Endodermal cell (in vitro differentiated cells): ENCODE results near the gene BICDL2. TPM values are rescaled to one million over a fixed set of nuclear protein-coding genes. Genes with fewer than 3 reads are reported as not detected.

Experiments used
- DNase-seq: peaks from one replicate; pipeline ENCODE4 v3.0.0-alpha.2; 2017
- H3K27ac ChIP-seq: 2 replicates; pipeline ENCODE4 v1.5.1; 2013; ENCODE audit warnings: mild to moderate bottlenecking, low read depth, low read length, moderate library complexity
- H3K27me3 ChIP-seq: 2 replicates; pipeline ENCODE4 v1.6.1; 2013; ENCODE audit warnings: mild to moderate bottlenecking, low read length, moderate library complexity; ENCODE audit not compliant: insufficient read depth, control insufficient read depth, poor library complexity, severe bottlenecking
- H3K36me3 ChIP-seq: 2 replicates; pipeline ENCODE4 v1.7.0; 2013; ENCODE audit warnings: mild to moderate bottlenecking, low read length, moderate library complexity; ENCODE audit not compliant: control insufficient read depth, insufficient read depth
- H3K4me1 ChIP-seq: one replicate; pipeline ENCODE4 v1.7.0; 2013; ENCODE audit warnings: low read length; ENCODE audit not compliant: control insufficient read depth, insufficient read depth
- H3K4me3 ChIP-seq: 2 replicates; pipeline ENCODE4 v1.5.1; 2013; ENCODE audit warnings: mild to moderate bottlenecking, low read length, moderate library complexity
- H3K9ac ChIP-seq: 2 replicates; pipeline ENCODE4 v1.6.1; 2013; ENCODE audit warnings: mild to moderate bottlenecking, low read length, moderate library complexity; ENCODE audit not compliant: poor library complexity, severe bottlenecking; ENCODE audit errors: extremely low read depth
- H3K9me3 ChIP-seq: 2 replicates; pipeline ENCODE4 v1.6.1; 2013; ENCODE audit warnings: mild to moderate bottlenecking, low read length, moderate library complexity; ENCODE audit not compliant: control insufficient read depth
- H3K27ac Mint-ChIP-seq: 2 replicates; pipeline ENCODE4 v1.8.0; 2020; ENCODE audit warnings: mixed read lengths
- H3K27me3 Mint-ChIP-seq: 2 replicates; pipeline ENCODE4 v1.8.0; 2021; ENCODE audit warnings: mild to moderate bottlenecking, mixed read lengths; ENCODE audit not compliant: insufficient read depth
- H3K36me3 Mint-ChIP-seq: 2 replicates; pipeline ENCODE4 v1.8.0; 2020; ENCODE audit warnings: low read depth, mixed read lengths
- H3K4me1 Mint-ChIP-seq: 2 replicates; pipeline ENCODE4 v1.8.0; 2020; ENCODE audit warnings: mixed read lengths
- H3K4me3 Mint-ChIP-seq: 2 replicates; pipeline ENCODE4 v1.8.0; 2020; ENCODE audit warnings: mild to moderate bottlenecking, moderate library complexity, mixed read lengths
- H3K9me3 Mint-ChIP-seq: 2 replicates; pipeline ENCODE4 v1.8.0; 2020; ENCODE audit warnings: mild to moderate bottlenecking, mixed read lengths
- CTCF ChIP-seq: fragments of 200-600 bp; sonication (generic); conservative IDR thresholded peaks from 2 replicates; pipeline ENCODE4 v1.5.0; 2021; ENCODE audit warnings: antibody characterized with exemption, mild to moderate bottlenecking
- WGBS, 2 experiments: methylation state at CpG; one replicate each; pipeline versions ENCODE4 v1.1.5 to v1.1.7; 2013; ENCODE audit warnings: missing lambda C conversion rate in 2 of 2, mixed read lengths in 1 of 2; ENCODE audit not compliant: insufficient coverage in 1 of 2, insufficient read length in 1 of 2; 5-methylcytosine and 5-hydroxymethylcytosine counted together
- total RNA-seq, 2 donors: library from RNA; stranded (reverse); fragmentation: NEBNext Ultra II Directional in 1 of 2; extraction: Animal tissue kit (Norgen Biotek cat#: 25700) in 1 of 2; gene quantifications; 2 replicates in 1 of 2; 3 replicates in 1 of 2; pipeline ENCODE4 v1.2.1, GENCODE V29; 2021

Gene BICDL2
- total RNA-seq, 2 donors from 2014 or later = 4.7 to 8.2 TPM

GRCh38 chr16:3049921-3050481, 13.3 kb upstream of the BICDL2 start:
- Histone ChIP-seq H3K27ac (no peak overlapping the region), H3K27me3 (peaks cover 34% of the 10 kb centered on the region), H3K9ac (no peak overlapping the region), H3K4me1 (no peaks in the 10 kb centered on the region), H3K9me3 (no peaks in the 10 kb centered on the region), H3K4me3 (no peak overlapping the region), H3K36me3 (no peaks in the 10 kb centered on the region)
- H3K36me3 Mint-ChIP-seq = peaks cover 13% of the 10 kb centered on the region
- no peak overlapping the region for H3K27ac Mint-ChIP-seq
- 95 to 99% methylated on average over 14 to 26 of the region's 26 CpGs for WGBS, 2 experiments
- H3K4me1 Mint-ChIP-seq = peaks cover 3% of the 10 kb centered on the region
- H3K27me3 Mint-ChIP-seq = peaks cover 63% of the 10 kb centered on the region
- DNase-seq = no peak
- no peak for TF ChIP-seq CTCF
- H3K9me3 Mint-ChIP-seq = no peaks in the 10 kb centered on the region
- H3K4me3 Mint-ChIP-seq = no peak overlapping the region

DNA sequence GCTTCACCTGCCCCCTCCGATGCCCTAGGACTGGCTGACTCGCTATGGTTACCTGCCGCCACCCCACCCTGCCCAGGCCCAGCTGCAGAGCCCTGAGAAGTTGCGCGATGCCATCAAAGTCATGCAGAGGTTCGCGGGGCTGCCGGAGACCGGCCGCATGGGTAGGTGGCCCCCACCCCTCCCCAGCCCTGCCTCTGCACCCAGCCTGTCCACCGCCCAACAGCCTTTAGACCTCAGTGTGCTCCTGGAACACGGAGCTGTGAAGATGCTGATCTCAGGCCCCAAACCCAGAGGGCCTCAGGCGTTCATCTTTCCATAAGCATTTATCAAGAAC, 10.6 kb upstream of the BICDL2 start:
- no peak overlapping the region for H3K9ac ChIP-seq
- Mint-ChIP-seq H3K9me3 (no peaks in the 10 kb centered on the region), H3K4me1 (peaks cover 4% of the 10 kb centered on the region), H3K36me3 (peaks cover 3% of the 10 kb centered on the region), H3K27ac (no peak overlapping the region), H3K27me3 (peaks cover 69% of the 10 kb centered on the region), H3K4me3 (peak overlapping the region; percentile 63)
- no peaks in the 10 kb centered on the region for H3K36me3 ChIP-seq
- no peak overlapping the region for H3K4me3 ChIP-seq
- H3K27me3 ChIP-seq = peaks cover 59% of the 10 kb centered on the region
- no peaks in the 10 kb centered on the region for H3K9me3 ChIP-seq
- H3K4me1 ChIP-seq = no peaks in the 10 kb centered on the region
- WGBS, 2 experiments = 36 to 54% methylated on average over 2 to 13 of the region's 13 CpGs
- peak; percentile 76 for DNase-seq
- no peak for TF ChIP-seq CTCF
- H3K27ac ChIP-seq = no peak overlapping the region

- no peak overlapping the region for H3K4me3 ChIP-seq
- peaks cover 59% of the 10 kb centered on the region for H3K27me3 ChIP-seq
- peaks cover 4% of the 10 kb centered on the region for H3K4me1 Mint-ChIP-seq
- 4% methylated on average over 19 to 54 of the region's 54 CpGs for WGBS, 2 experiments
- peak overlapping the region; percentile 63 for H3K4me3 Mint-ChIP-seq
- no peaks in the 10 kb centered on the region for H3K36me3 ChIP-seq
- no peaks in the 10 kb centered on the region for H3K4me1 ChIP-seq
- no peaks in the 10 kb centered on the region for H3K36me3 Mint-ChIP-seq
- H3K9me3 Mint-ChIP-seq = no peaks in the 10 kb centered on the region
- peak; percentile 81 for DNase-seq
- no peak overlapping the region for H3K27ac Mint-ChIP-seq
- H3K9me3 ChIP-seq = no peaks in the 10 kb centered on the region
- TF ChIP-seq CTCF = no peak
- no peak overlapping the region for H3K27ac ChIP-seq
- H3K9ac ChIP-seq = no peak overlapping the region
- H3K27me3 Mint-ChIP-seq = peaks cover 67% of the 10 kb centered on the region
These were observed 10.1 kb upstream of the BICDL2 start for GRCh38 chr16:3046641-3047386.
